Activated CD8-positive, alpha-beta T cell treated with anti-CD3 and anti-CD28 coated beads for 36 hours (primary cell): Measurements from ENCODE around the gene OR10AD1. TPM values are rescaled to one million over a fixed set of nuclear protein-coding genes. Genes with fewer than 3 reads are reported as not detected.
"Not testable (repeated sequence)": the region's sequence is repeated elsewhere in the genome, so short reads cannot be mapped to it uniquely, and the experiment has no call there.

Source experiments
- ATAC-seq: fragments of 200-7000 bp; cut with Tn5 transposase; one replicate; pipeline ENCODE4 v1.10.0; 2021; ENCODE audit warnings: mild to moderate bottlenecking, moderate library complexity
- CTCF ChIA-PET: fragments of 350-600 bp; sonication (Branson Sonifier 250); formaldehyde crosslinking; loops from one replicate; lab custom pipeline; 2021; ENCODE audit warnings: antibody characterized with exemption; lab: Charles Lee
- POLR2A ChIA-PET: fragments of 350-600 bp; sonication (Branson Sonifier 250); formaldehyde crosslinking; loops from one replicate; lab custom pipeline; 2021; ENCODE audit warnings: antibody characterized with exemption; lab: Charles Lee
- DNase-seq: peaks from one replicate; pipeline ENCODE4 v3.0.0-alpha.2; 2020
- H3K27ac Mint-ChIP-seq: one replicate; pipeline ENCODE4 v1.8.0; 2021; ENCODE audit warnings: mild to moderate bottlenecking, mixed read lengths
- H3K27me3 Mint-ChIP-seq: one replicate; pipeline ENCODE4 v1.8.0; 2021; ENCODE audit warnings: mixed read lengths
- H3K36me3 Mint-ChIP-seq: one replicate; pipeline ENCODE4 v1.8.0; 2021; ENCODE audit warnings: low read depth, mixed read lengths
- H3K4me1 Mint-ChIP-seq: one replicate; pipeline ENCODE4 v1.8.0; 2021; ENCODE audit warnings: low read depth, mixed read lengths
- H3K4me3 Mint-ChIP-seq: one replicate; pipeline ENCODE4 v1.8.0; 2021; ENCODE audit warnings: mild to moderate bottlenecking, moderate library complexity, mixed read lengths
- H3K9me3 Mint-ChIP-seq: one replicate; pipeline ENCODE4 v1.8.0; 2021; ENCODE audit warnings: mixed read lengths
- CTCF ChIP-seq: fragments of 200-600 bp; IDR thresholded peaks from one replicate; pipeline ENCODE4 v1.8.0; 2022; ENCODE audit warnings: antibody characterized with exemption, mild to moderate bottlenecking
- intact Hi-C: fragments of 100-400 bp; cut with micrococcal nuclease; formaldehyde crosslinking; loops from one replicate; pipeline ENCODE4 v1.10.0; 2022
- total RNA-seq, 2 experiments: library from RNA; stranded (reverse); gene quantifications; one replicate each; pipeline ENCODE4 v1.2.3, GENCODE V29; 2021

Gene OR10AD1
- total RNA-seq, result not detected

GRCh38 chr12:48203192-48203591 is at the start of gene OR10AD1:
Gene OR10AD1, minus strand, starts transcription at chr12:48203292. Its CDS starts 0 bp downstream, at chr12:48203292.
- POLR2A ChIA-PET, result interaction anchor here (1.1 kb wide), 1 partner anchor 10 kb away, joined by 4 read pairs; no protein-coding TSS in a partner anchor
- CTCF ChIA-PET, result interaction anchor here (1.2 to 1.5 kb wide), 2 partner anchors 14 to 19 kb away, joined by 3 to 5 read pairs; no protein-coding TSS in a partner anchor
- DNase-seq (no peak), ATAC-seq (no peak)
- Mint-ChIP-seq H3K36me3 (peaks cover 71% of the 10 kb centered on the region), H3K9me3 (peaks cover 33% of the 10 kb centered on the region), H3K4me3 (no peak within 1 kb of the TSS), H3K27me3 (no peaks in the 10 kb centered on the region), H3K4me1 (peaks cover 17% of the 10 kb centered on the region), H3K27ac (no peak within 1 kb of the TSS)
- TF ChIP-seq CTCF, result no peak
- intact Hi-C loops, result no loop called here

GRCh38 chr12:48247181-48247966 is 44.3 kb upstream of the OR10AD1 start:
- intact Hi-C loops, result no loop called here
- POLR2A ChIA-PET, result no interaction called here
- TF ChIP-seq CTCF, result no peak
- H3K27ac Mint-ChIP-seq, result no peak overlapping the region
- CTCF ChIA-PET, result no interaction called here
- no peak for ATAC-seq
- H3K9me3 Mint-ChIP-seq, result peaks cover 2% of the 10 kb centered on the region
- no peaks in the 10 kb centered on the region for H3K4me1 Mint-ChIP-seq
- H3K4me3 Mint-ChIP-seq, result no peak overlapping the region
- peaks cover 9% of the 10 kb centered on the region for H3K27me3 Mint-ChIP-seq
- H3K36me3 Mint-ChIP-seq, result no peaks in the 10 kb centered on the region
- no peak for DNase-seq

GRCh38 chr12:48237162-48237561 is 34.1 kb upstream of the OR10AD1 start:
- peaks cover 1% of the 10 kb centered on the region for H3K27me3 Mint-ChIP-seq
- no peak overlapping the region for H3K27ac Mint-ChIP-seq
- POLR2A ChIA-PET, result no interaction called here
- TF ChIP-seq CTCF, result no peak
- no peak overlapping the region for H3K4me3 Mint-ChIP-seq
- intact Hi-C loops, result no loop called here
- DNase-seq (no peak), ATAC-seq (no peak)
- H3K36me3 Mint-ChIP-seq, result no peaks in the 10 kb centered on the region
- H3K9me3 Mint-ChIP-seq, result peaks cover 5% of the 10 kb centered on the region
- CTCF ChIA-PET, result no interaction called here
- no peaks in the 10 kb centered on the region for H3K4me1 Mint-ChIP-seq

- Mint-ChIP-seq H3K4me3 (no peak overlapping the region), H3K27ac (no peak overlapping the region), H3K4me1 (no peaks in the 10 kb centered on the region), H3K9me3 (peaks cover 3% of the 10 kb centered on the region), H3K36me3 (no peaks in the 10 kb centered on the region), H3K27me3 (peaks cover 3% of the 10 kb centered on the region)
- no peak for TF ChIP-seq CTCF
- intact Hi-C loops, result no loop called here
- DNase-seq (no peak), ATAC-seq (no peak)
- CTCF ChIA-PET, result no interaction called here
- POLR2A ChIA-PET, result no interaction called here
Observed at GRCh38 chr12:48235796-48236333, 32.8 kb upstream of the OR10AD1 start.

GRCh38 chr12:48231169-48231958 is 28.3 kb upstream of the OR10AD1 start:
- Mint-ChIP-seq H3K27me3 (peaks cover 14% of the 10 kb centered on the region), H3K9me3 (peaks cover 11% of the 10 kb centered on the region)
- DNase-seq, H3K27ac Mint-ChIP-seq, ATAC-seq, H3K36me3 Mint-ChIP-seq, H3K4me1 Mint-ChIP-seq, POLR2A ChIA-PET, intact Hi-C loops, H3K4me3 Mint-ChIP-seq: not testable (repeated sequence)
- CTCF ChIA-PET, result interaction anchor here (0.8 kb wide), 1 partner anchor 41 kb away, joined by 3 read pairs; no protein-coding TSS in a partner anchor

GRCh38 chr12:48224533-48224932 is 21.4 kb upstream of the OR10AD1 start:
- H3K36me3 Mint-ChIP-seq, H3K27ac Mint-ChIP-seq, intact Hi-C loops, DNase-seq, H3K9me3 Mint-ChIP-seq, H3K4me1 Mint-ChIP-seq, H3K4me3 Mint-ChIP-seq, POLR2A ChIA-PET, ATAC-seq: not testable (repeated sequence)
- H3K27me3 Mint-ChIP-seq, result peaks cover 17% of the 10 kb centered on the region
- CTCF ChIA-PET, result interaction anchor here (1.0 kb wide), 1 partner anchor 24 kb away, joined by 3 read pairs; no protein-coding TSS in a partner anchor
